Endothelial cell of umbilical vein (primary cell): ENCODE measurements around the gene KCNQ2. TPM values are rescaled to one million over a fixed set of nuclear protein-coding genes. Genes with fewer than 3 reads are reported as not detected.

Experiments used
- BruUV-seq: library from RNA; stranded (reverse); fragments of 400-500 nt; replicated peaks from 2 replicates; lab custom pipeline; 2021; lab: Mats Ljungman, UMichigan
- CTCF ChIA-PET: fragments of 300-600, 350-600 bp; sonication (Branson Sonifier 250); formaldehyde crosslinking; loops from one replicate; lab custom pipeline; 2021; ENCODE audit warnings: antibody characterized with exemption, inconsistent platforms; lab: Charles Lee
- POLR2A ChIA-PET: fragments of 300-600, 350-600 bp; sonication (Branson Sonifier 250); formaldehyde crosslinking; loops from one replicate; lab custom pipeline; 2021; ENCODE audit warnings: antibody characterized with exemption, inconsistent platforms; lab: Charles Lee
- DNase-seq: peaks from one replicate; pipeline ENCODE4 v3.0.0-alpha.2; 2011; ENCODE audit warnings: low read depth, low spot score
- FAIRE-seq: peaks from 2 replicates; lab custom pipeline; 2011; peaks lifted over from hg19 to GRCh38; lab: Jason Lieb, UNC
- H2AFZ ChIP-seq: 2 replicates; pipeline ENCODE4 v1.6.0; 2012; ENCODE audit warnings: low read depth, low read length, control low read depth, inconsistent platforms
- H3K27ac ChIP-seq: 2 replicates; pipeline ENCODE4 v1.5.1; 2011; ENCODE audit warnings: low read depth, mild to moderate bottlenecking, control low read depth, low read length, moderate library complexity; ENCODE audit not compliant: insufficient read depth
- H3K27me3 ChIP-seq, 2 experiments: 2 replicates each; pipeline versions ENCODE4 v1.6.0 to v1.6.1; 2011; ENCODE audit warnings: low read length in 2 of 2, mixed read lengths in 1 of 2; ENCODE audit not compliant: control insufficient read depth in 2 of 2, insufficient read depth in 2 of 2
- H3K36me3 ChIP-seq, 2 experiments: 2 replicates in 1 of 2; 3 replicates in 1 of 2; pipeline ENCODE4 v1.5.1; 2011; ENCODE audit warnings: low read length in 2 of 2, mild to moderate bottlenecking in 1 of 2, moderate library complexity in 1 of 2; ENCODE audit not compliant: control insufficient read depth in 2 of 2, insufficient read depth in 2 of 2; ENCODE audit errors: extremely low read depth in 1 of 2
- H3K4me1 ChIP-seq: 3 replicates; pipeline ENCODE4 v1.5.1; 2011; ENCODE audit warnings: mild to moderate bottlenecking, low read length; ENCODE audit not compliant: control insufficient read depth, insufficient read depth; ENCODE audit errors: extremely low read depth
- H3K4me2 ChIP-seq: 2 replicates; pipeline ENCODE4 v1.6.1; 2011; ENCODE audit warnings: low read length, control low read depth, mixed read lengths; ENCODE audit not compliant: insufficient read depth
- H3K4me3 ChIP-seq, 3 experiments: fragments of 200-600 bp in 1 of 3; sonication (generic), shearing (Covaris generic) in 1 of 3; replicated peaks in 1 of 3; 2 replicates each; pipeline ENCODE4 v1.5.1; 2011 to 2016; ENCODE audit warnings: control low read depth in 3 of 3, low read length in 3 of 3, mild to moderate bottlenecking in 2 of 3, inconsistent platforms in 1 of 3, low read depth in 1 of 3, moderate library complexity in 1 of 3; ENCODE audit not compliant: insufficient read depth in 1 of 3
- H3K79me2 ChIP-seq: 2 replicates; pipeline ENCODE4 v1.6.0; 2012; ENCODE audit warnings: low read length, inconsistent platforms; ENCODE audit not compliant: control insufficient read depth, insufficient read depth
- H3K9ac ChIP-seq: replicated peaks from 2 replicates; pipeline ENCODE3; 2011; ENCODE audit warnings: low read length, control low read depth; ENCODE audit not compliant: insufficient read depth; ENCODE audit errors: extremely low read depth
- H3K9me1 ChIP-seq: replicated peaks from 3 replicates; pipeline ENCODE4 v1.6.0; 2011; ENCODE audit warnings: mild to moderate bottlenecking, low read length; ENCODE audit not compliant: control insufficient read depth, insufficient read depth; ENCODE audit errors: extremely low read depth
- H3K9me3 ChIP-seq: replicated peaks from 2 replicates; pipeline ENCODE4 v1.5.1; 2012; ENCODE audit warnings: low read length, inconsistent platforms; ENCODE audit not compliant: control insufficient read depth, insufficient read depth
- H4K20me1 ChIP-seq: replicated peaks from 2 replicates; pipeline ENCODE3; 2011; ENCODE audit warnings: mild to moderate bottlenecking, low read length; ENCODE audit not compliant: control insufficient read depth, insufficient read depth; ENCODE audit errors: extremely low read depth
- FOS ChIP-seq: IDR thresholded peaks from 2 replicates; pipeline ENCODE4 v1.6.1; 2011; ENCODE audit warnings: mild to moderate bottlenecking, low read length, moderate library complexity, borderline replicate concordance; ENCODE audit not compliant: insufficient read depth
- GATA2 ChIP-seq: IDR thresholded peaks from 2 replicates; pipeline ENCODE4 v1.7.0; 2011; ENCODE audit warnings: low read depth, mild to moderate bottlenecking, moderate library complexity, mixed read lengths, low read length; ENCODE audit not compliant: insufficient read length, insufficient read depth
- JUN ChIP-seq: IDR thresholded peaks from 2 replicates; pipeline ENCODE4 v1.6.1; 2011; ENCODE audit warnings: borderline replicate concordance, low read depth; ENCODE audit not compliant: insufficient read length, insufficient read depth
- POLR2A ChIP-seq: IDR thresholded peaks from 2 replicates; pipeline ENCODE4 v1.6.1; 2012; ENCODE audit warnings: low read depth, mild to moderate bottlenecking, control low read depth, low read length
- POLR2AphosphoS5 ChIP-seq: IDR thresholded peaks from 2 replicates; pipeline ENCODE4 v1.6.1; 2012; ENCODE audit warnings: low read depth, mild to moderate bottlenecking, control low read depth, low read length, moderate library complexity; ENCODE audit not compliant: insufficient read depth
- dilution Hi-C: fragments of 300-500 bp; cut with MboI; formaldehyde crosslinking; loops from one replicate; pipeline ENCODE4 v1.15.0; 2019; ENCODE audit warnings: low sequenced_read_pairs; ENCODE audit not compliant: extremely low pct_ligation_motif_present
- intact Hi-C: fragments of 100-400 bp; cut with micrococcal nuclease; formaldehyde crosslinking; loops from one replicate; pipeline ENCODE4 v1.10.0; 2022
- polyA plus RNA-seq, 4 experiments: library from polyadenylated mRNA; depleted of rRNA in 3 of 4; stranded (reverse) in 3 of 4; unstranded in 1 of 4; fragments of >200 nt; gene quantifications; 2 replicates each; pipeline versions ENCODE4 v1.2.1 to v1.2.3, GENCODE V29; 2011 to 2012; ENCODE audit warnings: missing spikeins in 1 of 4
- total RNA-seq: library from RNA; stranded (reverse); gene quantifications from 2 replicates; pipeline ENCODE4 v1.2.3, GENCODE V29; 2021
- TF ChIP-seq, protein P1 (sequence below): IDR thresholded peaks from 2 replicates; pipeline ENCODE4 v1.6.1; 2011; ENCODE audit not compliant: insufficient read depth, insufficient read length
- TF ChIP-seq, protein P2 (sequence below), 2 donors: IDR thresholded peaks; 1 replicate in 1 of 2; 2 replicates in 1 of 2; pipeline ENCODE4 v1.5.1; 2011; ENCODE audit warnings: low read length in 2 of 2, mild to moderate bottlenecking in 2 of 2, moderate library complexity in 2 of 2, control low read depth in 1 of 2, inconsistent platforms in 1 of 2, low read depth in 1 of 2; ENCODE audit not compliant: insufficient read depth in 1 of 2; ENCODE audit errors: extremely low read depth in 1 of 2

KCNQ2 gene
- total and polyA plus RNA-seq, 2 donors (not counting 3 experiments of a cell fraction or from before 2014, with no cell fraction given): not detected

DNA sequence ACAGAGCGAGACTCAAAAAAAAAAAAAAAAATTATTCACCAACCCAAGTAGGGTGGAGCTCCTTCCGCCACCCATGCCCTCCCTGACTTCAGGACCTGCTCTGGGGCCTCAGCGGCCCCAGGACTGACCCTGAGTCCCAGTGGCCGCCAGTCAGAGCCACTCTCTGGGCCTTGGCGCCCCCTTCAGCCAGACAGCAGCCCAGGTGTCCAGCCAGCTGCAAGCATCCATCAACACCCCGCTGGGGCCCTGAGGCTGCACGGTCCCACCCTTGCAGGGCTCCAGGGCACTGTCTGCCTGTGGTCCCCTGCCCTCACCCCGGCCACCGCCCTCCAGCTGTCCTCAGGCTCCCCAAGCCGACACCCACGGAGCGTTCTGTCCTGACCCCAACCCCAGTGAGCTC is 11.4 kb upstream of the KCNQ2 start:
- intact Hi-C loops (no loop called here), dilution Hi-C loops (no loop called here)
- Histone ChIP-seq H3K36me3 (no peaks in the 10 kb centered on the region), H3K9me1 (no peaks in the 10 kb centered on the region), H3K27ac (no peak overlapping the region), H3K4me3 (no peak overlapping the region), H3K27me3 (no peaks in the 10 kb centered on the region), H3K79me2 (no peaks in the 10 kb centered on the region), H3K4me1 (no peaks in the 10 kb centered on the region), H3K9ac (no peak overlapping the region), H4K20me1 (no peaks in the 10 kb centered on the region), H3K9me3 (no peaks in the 10 kb centered on the region), H3K4me2 (no peak overlapping the region), H2AFZ (no peak overlapping the region)
- POLR2A ChIA-PET: no interaction called here
- FAIRE-seq (no peak), DNase-seq (no peak)
- no TSS peak for BruUV-seq
- CTCF ChIA-PET: interaction anchor here (1.3 to 2.1 kb wide), 2 partner anchors 13 to 14 kb away, joined by 3 to 14 read pairs; no protein-coding TSS in a partner anchor
- TF ChIP-seq, protein P1, sequence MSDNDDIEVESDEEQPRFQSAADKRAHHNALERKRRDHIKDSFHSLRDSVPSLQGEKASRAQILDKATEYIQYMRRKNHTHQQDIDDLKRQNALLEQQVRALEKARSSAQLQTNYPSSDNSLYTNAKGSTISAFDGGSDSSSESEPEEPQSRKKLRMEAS: no peak
- TF ChIP-seq JUN (no peak), GATA2 (no peak), FOS (no peak), POLR2A (no peak), POLR2AphosphoS5 (no peak)
- TF ChIP-seq, protein P2, sequence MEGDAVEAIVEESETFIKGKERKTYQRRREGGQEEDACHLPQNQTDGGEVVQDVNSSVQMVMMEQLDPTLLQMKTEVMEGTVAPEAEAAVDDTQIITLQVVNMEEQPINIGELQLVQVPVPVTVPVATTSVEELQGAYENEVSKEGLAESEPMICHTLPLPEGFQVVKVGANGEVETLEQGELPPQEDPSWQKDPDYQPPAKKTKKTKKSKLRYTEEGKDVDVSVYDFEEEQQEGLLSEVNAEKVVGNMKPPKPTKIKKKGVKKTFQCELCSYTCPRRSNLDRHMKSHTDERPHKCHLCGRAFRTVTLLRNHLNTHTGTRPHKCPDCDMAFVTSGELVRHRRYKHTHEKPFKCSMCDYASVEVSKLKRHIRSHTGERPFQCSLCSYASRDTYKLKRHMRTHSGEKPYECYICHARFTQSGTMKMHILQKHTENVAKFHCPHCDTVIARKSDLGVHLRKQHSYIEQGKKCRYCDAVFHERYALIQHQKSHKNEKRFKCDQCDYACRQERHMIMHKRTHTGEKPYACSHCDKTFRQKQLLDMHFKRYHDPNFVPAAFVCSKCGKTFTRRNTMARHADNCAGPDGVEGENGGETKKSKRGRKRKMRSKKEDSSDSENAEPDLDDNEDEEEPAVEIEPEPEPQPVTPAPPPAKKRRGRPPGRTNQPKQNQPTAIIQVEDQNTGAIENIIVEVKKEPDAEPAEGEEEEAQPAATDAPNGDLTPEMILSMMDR (IDR thresholded peaks at IDR 0.05; ENCODE audit: extremely low read depth in 1 of 2, insufficient read depth in 1 of 2, low read depth in 1 of 2, low read length in 2 of 2): peak in 1 of 2 donors; percentile 5
